ENCODE data around the gene CHMP4A.

DNA sequence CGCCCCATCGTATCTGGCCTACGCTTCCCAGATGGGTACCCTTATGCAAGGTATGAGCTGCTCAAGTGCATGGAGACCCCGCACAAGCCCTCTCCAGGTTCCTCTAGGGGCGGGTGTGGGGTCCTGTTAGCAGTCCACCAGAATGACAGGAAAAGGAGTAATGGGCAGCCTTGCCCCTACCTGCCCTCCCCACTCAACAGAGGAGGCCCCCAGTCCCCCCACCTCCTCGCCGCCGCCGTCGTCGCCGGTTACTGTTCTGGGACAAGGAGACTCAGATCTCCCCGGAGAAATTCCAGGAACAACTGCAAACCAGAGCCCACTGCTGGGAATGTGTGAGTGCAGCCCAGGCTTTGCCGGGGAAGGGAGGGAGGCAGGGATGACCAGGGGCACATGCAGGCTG is 35.4 kb downstream of the CHMP4A start:
- TF ChIP-seq, protein P1, sequence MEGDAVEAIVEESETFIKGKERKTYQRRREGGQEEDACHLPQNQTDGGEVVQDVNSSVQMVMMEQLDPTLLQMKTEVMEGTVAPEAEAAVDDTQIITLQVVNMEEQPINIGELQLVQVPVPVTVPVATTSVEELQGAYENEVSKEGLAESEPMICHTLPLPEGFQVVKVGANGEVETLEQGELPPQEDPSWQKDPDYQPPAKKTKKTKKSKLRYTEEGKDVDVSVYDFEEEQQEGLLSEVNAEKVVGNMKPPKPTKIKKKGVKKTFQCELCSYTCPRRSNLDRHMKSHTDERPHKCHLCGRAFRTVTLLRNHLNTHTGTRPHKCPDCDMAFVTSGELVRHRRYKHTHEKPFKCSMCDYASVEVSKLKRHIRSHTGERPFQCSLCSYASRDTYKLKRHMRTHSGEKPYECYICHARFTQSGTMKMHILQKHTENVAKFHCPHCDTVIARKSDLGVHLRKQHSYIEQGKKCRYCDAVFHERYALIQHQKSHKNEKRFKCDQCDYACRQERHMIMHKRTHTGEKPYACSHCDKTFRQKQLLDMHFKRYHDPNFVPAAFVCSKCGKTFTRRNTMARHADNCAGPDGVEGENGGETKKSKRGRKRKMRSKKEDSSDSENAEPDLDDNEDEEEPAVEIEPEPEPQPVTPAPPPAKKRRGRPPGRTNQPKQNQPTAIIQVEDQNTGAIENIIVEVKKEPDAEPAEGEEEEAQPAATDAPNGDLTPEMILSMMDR (IDR thresholded peaks at IDR 0.05; ENCODE audit: poor library complexity), result no peak
- TF ChIP-seq EZH2phosphoT487 (IDR thresholded peaks at IDR 0.05; ENCODE audit: low read depth, severe bottlenecking, unreplicated experiment), result no peak
- TF ChIP-seq EZH2 (IDR thresholded peaks at IDR 0.05; ENCODE audit: borderline replicate concordance), result no peak
